ENCODE data around the gene PEAK1. TPM values are rescaled to one million over a fixed set of nuclear protein-coding genes. Genes with fewer than 3 reads are reported as not detected.

PEAK1 gene
- polyA plus RNA-seq, 1 donor (not counting 4 experiments of a cell fraction or from before 2014, with no cell fraction given) = 5.9 TPM

GRCh38 chr15:77085297-77085696 is 334.6 kb downstream of the PEAK1 start:
- Histone ChIP-seq H3K27me3 (ENCODE audit: control insufficient read depth, extremely low read depth, insufficient read depth, low read length) (peaks cover 3% of the 10 kb centered on the region), H3K4me1 (ENCODE audit: control insufficient read depth, extremely low read depth, insufficient read depth, low read length) (no peaks in the 10 kb centered on the region), H2AFZ (ENCODE audit: control insufficient read depth, low read length) (no peak overlapping the region), H4K20me1 (ENCODE audit: control insufficient read depth, extremely low read depth, insufficient read depth, low read length) (no peaks in the 10 kb centered on the region), H3K4me3 (ENCODE audit: control insufficient read depth in 2 of 3, extremely low read depth in 1 of 3, insufficient read depth in 2 of 3, low read depth in 1 of 3, low read length in 3 of 3) (no peak overlapping the region), H3K9me3 (ENCODE audit: control insufficient read depth, low read depth, low read length) (no peaks in the 10 kb centered on the region), H3K4me2 (ENCODE audit: control insufficient read depth, extremely low read depth, insufficient read depth, low read depth, low read length) (no peak overlapping the region), H3K9me1 (ENCODE audit: control insufficient read depth, extremely low read depth, insufficient read depth, low read length) (no peaks in the 10 kb centered on the region), H3K9ac (ENCODE audit: control insufficient read depth, extremely low read depth, insufficient read depth, low read length) (no peak overlapping the region), H3K79me2 (ENCODE audit: control insufficient read depth, insufficient read depth, low read length) (no peaks in the 10 kb centered on the region), H3K36me3 (ENCODE audit: control insufficient read depth in 2 of 2, extremely low read depth in 1 of 2, insufficient read depth in 2 of 2, low read length in 2 of 2) (no peaks in the 10 kb centered on the region), H3K27ac (ENCODE audit: control insufficient read depth, insufficient read depth, low read length) (no peak overlapping the region)
- dilution Hi-C loops (cut with MboI; ENCODE audit: extremely low pct_ligation_motif_present, low sequenced_read_pairs) = no loop called here
- TF ChIP-seq EZH2 (IDR thresholded peaks at IDR 0.05; ENCODE audit: low read length) (no peak), CTCF (optimal IDR thresholded peaks at IDR 0.05 in 1 of 3, IDR thresholded peaks at IDR 0.05 in 1 of 3, conservative IDR thresholded peaks at IDR 0.05 in 1 of 3; ENCODE audit: extremely low read depth in 1 of 3, insufficient read depth in 2 of 3, low read length in 3 of 3) (no peak)
- no peak for DNase-seq (ENCODE audit: low read depth, low spot score)
- FAIRE-seq = no peak

GRCh38 chr15:77084436-77084835 is 335.5 kb downstream of the PEAK1 start:
- Histone ChIP-seq H3K4me1 (ENCODE audit: control insufficient read depth, extremely low read depth, insufficient read depth, low read length) (no peaks in the 10 kb centered on the region), H3K9me3 (ENCODE audit: control insufficient read depth, low read depth, low read length) (no peaks in the 10 kb centered on the region), H3K27me3 (ENCODE audit: control insufficient read depth, extremely low read depth, insufficient read depth, low read length) (peaks cover 3% of the 10 kb centered on the region), H3K79me2 (ENCODE audit: control insufficient read depth, insufficient read depth, low read length) (no peaks in the 10 kb centered on the region), H3K9me1 (ENCODE audit: control insufficient read depth, extremely low read depth, insufficient read depth, low read length) (no peaks in the 10 kb centered on the region), H3K36me3 (ENCODE audit: control insufficient read depth in 2 of 2, extremely low read depth in 1 of 2, insufficient read depth in 2 of 2, low read length in 2 of 2) (no peaks in the 10 kb centered on the region), H2AFZ (ENCODE audit: control insufficient read depth, low read length) (no peak overlapping the region), H3K4me3 (ENCODE audit: control insufficient read depth in 2 of 3, extremely low read depth in 1 of 3, insufficient read depth in 2 of 3, low read depth in 1 of 3, low read length in 3 of 3) (no peak overlapping the region), H3K27ac (ENCODE audit: control insufficient read depth, insufficient read depth, low read length) (no peak overlapping the region), H4K20me1 (ENCODE audit: control insufficient read depth, extremely low read depth, insufficient read depth, low read length) (no peaks in the 10 kb centered on the region), H3K9ac (ENCODE audit: control insufficient read depth, extremely low read depth, insufficient read depth, low read length) (no peak overlapping the region), H3K4me2 (ENCODE audit: control insufficient read depth, extremely low read depth, insufficient read depth, low read depth, low read length) (no peak overlapping the region)
- DNase-seq (ENCODE audit: low read depth, low spot score) = no peak
- TF ChIP-seq EZH2 (IDR thresholded peaks at IDR 0.05; ENCODE audit: low read length) = no peak
- no peak for TF ChIP-seq CTCF (optimal IDR thresholded peaks at IDR 0.05 in 1 of 3, IDR thresholded peaks at IDR 0.05 in 1 of 3, conservative IDR thresholded peaks at IDR 0.05 in 1 of 3; ENCODE audit: extremely low read depth in 1 of 3, insufficient read depth in 2 of 3, low read length in 3 of 3)
- dilution Hi-C loops (cut with MboI; ENCODE audit: extremely low pct_ligation_motif_present, low sequenced_read_pairs) = no loop called here
- no peak for FAIRE-seq

Measured in keratinocyte (primary cell).